ENCODE results near the gene SYCE1L.
"Not testable (repeated sequence)": the region's sequence is repeated elsewhere in the genome, so short reads cannot be mapped to it uniquely, and the experiment has no call there.

SYCE1L gene

DNA sequence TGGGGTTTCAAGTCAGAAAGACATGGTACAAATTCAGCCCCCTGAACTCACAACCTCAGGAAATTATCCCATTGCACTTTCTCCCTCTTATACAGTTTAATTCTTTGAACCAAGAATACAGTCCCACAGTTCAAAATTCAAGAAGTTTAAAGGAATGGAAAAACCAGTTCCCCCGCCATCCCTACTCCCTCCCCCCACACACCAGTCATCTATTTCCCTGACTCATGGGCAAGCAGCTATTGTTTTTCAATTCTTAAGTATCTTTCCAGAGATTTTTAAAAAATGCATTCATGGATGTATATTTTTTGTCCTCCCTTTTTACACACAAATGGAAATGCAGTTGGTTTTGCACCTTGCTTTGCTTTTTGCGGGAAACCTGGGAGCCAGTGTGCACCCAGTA is 7.3 kb downstream of the SYCE1L start:
- DNase-seq (ENCODE audit: low spot score): no peak

GRCh38 chr16:77207030-77207429 is 7.8 kb downstream of the SYCE1L start:
- DNase-seq (ENCODE audit: low spot score): no peak

- DNase-seq (ENCODE audit: low spot score): no peak
These were observed 9.2 kb downstream of the SYCE1L start for GRCh38 chr16:77208382-77208781.

DNA sequence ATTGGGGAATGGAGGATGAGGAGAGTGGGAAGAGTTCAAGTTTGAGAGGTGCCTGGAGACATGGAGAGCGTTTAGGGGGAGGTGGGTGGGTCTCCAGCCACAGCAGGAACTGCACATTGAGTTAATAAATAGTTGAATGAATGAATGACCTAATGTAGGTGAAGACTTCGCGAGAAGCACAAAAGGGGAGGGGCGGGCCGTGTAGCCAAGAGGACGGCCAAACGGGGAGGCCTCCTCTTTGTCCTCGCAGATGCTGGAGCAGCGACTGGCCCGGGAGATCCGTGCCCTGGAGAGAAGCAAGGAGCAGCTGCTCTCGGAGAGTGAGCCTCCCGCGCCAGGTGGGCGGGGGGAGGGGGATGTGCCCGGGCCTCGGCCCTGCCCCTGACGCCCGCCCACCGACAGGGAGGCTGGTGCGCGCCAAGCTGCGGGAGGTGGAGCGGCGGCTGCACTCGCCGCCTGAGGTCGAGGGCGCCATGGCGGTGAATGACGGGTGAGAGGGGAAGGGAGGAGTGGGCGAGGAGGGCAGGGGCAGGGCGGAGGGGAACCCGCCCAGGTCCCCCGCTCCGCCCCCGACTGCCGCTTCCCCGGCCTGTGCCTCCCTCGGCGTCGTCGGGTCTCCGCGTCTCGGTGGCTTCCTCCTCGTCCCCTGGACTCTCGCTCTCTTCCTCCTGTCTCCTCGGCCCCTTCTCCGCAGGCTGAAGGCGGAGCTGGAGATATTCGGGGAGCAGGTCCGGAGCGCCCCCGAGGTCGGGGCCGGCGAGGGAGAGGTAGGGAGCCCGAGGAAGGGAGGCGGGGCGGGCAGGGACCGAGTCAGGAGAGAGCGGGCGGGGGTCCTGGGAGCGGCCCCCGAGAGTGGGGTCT is 12.9 kb downstream of the SYCE1L start:
- DNase-seq (ENCODE audit: low spot score): peak; percentile 42

GRCh38 chr16:77212741-77213541 is 13.7 kb downstream of the SYCE1L start:
- peak; percentile 68 for DNase-seq (ENCODE audit: low spot score)

DNA sequence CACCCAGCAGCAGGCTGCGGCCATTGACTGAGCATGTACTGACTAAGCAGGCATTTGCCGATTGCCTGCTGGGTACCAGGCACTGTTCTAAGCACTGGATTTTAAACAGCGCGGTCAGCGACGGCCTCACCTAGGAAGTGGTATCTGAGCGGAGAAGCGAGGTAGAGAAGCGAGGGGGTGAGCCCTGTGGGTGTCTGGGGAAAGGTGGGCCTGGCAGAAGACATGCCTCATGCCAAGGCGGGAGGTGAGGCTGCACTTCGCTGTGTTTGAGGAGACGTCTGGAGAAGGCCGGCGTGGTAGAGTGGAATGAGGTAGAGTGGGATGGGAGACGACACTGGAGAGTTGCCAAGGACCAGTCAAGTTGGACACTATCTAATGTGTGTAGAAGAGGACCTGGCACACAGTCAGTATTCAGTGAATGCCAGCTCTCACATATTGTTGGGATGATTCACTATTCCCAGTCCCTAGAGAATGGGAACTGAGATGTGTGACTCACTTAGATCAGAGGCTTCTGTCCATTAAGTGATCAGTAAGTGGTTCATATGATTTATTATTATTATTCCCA is 14.4 kb downstream of the SYCE1L start:
- DNase-seq (ENCODE audit: low spot score): peak; percentile 68

DNA sequence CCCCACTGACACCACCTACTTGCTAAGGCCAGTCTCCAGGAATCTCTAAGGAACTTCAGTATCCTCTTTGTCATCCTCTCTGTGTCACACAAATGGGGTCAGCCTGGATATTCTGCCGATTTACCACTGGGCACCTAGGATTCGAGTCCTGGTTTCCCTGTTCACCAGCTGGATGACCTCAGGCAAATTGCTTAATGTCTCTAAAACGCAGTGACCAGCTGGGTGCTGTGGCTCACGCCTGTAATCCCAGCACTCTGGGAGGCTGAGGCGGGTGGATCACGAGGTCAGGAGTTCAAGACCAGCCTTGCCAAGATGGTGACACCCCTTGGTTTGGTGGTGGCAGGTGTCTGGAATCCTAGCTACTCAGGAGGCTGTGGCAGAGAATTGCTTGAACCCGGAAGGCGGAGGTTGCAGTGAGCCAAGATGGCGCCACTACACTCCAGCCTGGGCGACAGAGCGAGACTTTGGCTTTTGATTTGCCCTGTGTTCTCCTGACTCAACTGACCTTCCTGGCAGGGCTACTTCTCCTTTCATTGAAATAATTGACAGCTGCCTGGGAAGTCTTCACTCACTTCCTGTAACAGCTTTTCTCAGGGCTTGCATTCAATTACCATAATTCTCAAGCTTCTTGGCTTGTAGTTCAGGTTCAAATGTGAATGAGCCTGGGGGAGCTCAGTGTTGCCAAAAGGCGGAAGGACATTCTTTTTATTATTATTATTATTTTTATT is 15.4 kb downstream of the SYCE1L start:
- DNase-seq (ENCODE audit: low spot score): no peak

DNA sequence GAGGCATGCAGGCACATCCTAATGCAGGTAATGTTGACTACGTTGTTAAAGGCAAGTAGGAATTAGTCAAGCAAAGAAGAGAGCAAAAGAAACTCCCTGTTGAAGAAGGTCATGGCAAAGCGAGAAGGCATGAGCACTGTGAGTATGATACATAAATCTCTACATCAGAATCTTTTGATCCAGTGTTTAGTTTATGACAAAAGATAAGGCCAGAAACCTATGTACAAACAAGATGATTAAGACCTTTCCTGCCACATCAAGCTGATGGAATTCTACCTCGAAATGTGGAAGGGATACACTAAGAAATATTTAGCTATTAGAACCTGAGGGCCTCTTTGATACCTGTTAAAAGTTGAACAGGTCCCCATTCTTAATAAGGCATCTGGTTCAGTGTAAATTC is 20.2 kb downstream of the SYCE1L start:
- DNase-seq (ENCODE audit: low spot score): no peak

GRCh38 chr16:77220427-77220826 is 21.2 kb downstream of the SYCE1L start:
- DNase-seq (ENCODE audit: low spot score): no peak

- peak; percentile 36 for DNase-seq (ENCODE audit: low spot score)
These were observed 22.3 kb downstream of the SYCE1L start for GRCh38 chr16:77221482-77221881.

DNA sequence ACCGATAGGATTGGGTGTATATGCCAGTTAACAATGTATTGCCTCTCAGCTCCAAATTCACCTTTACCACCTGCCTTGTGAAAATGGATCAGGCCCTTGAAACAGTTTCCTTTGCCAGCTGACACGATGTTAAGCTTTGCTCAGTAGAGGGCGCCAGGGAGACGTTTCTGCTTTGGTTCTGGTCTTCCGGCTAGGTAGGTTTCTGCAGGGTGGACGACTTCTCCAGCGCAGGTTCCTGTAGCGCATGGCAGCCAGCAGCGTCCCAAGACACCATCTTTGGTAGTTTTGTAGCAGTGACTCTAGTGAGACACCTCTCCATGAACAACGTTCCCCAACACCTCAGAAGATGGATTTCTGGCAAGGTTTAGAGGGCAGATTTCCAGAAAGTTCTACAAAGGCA is 24.0 kb downstream of the SYCE1L start:
- DNase-seq (ENCODE audit: low spot score): no peak

- no peak for DNase-seq (ENCODE audit: low spot score)
These were observed 26.0 kb downstream of the SYCE1L start for GRCh38 chr16:77225182-77225581.

DNA sequence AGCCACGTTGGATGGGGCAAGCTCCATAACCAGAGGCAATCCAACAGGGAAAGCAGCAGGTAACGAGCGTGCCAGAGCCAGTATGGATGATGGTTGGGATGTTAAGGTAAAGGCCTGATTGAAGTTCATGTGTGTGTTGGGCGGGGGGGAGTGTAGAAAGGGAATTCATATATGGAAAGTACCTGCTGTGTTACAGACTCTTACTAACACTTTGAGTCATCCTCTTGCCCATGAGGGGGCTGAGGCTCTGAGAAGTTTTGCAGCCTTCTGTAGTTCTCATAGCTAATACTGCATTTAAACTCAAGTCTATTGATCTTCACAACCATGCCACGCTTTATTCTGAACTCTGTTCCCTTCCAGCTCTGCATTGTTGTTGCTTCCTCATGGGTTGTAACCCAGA is 28.5 kb downstream of the SYCE1L start:
- DNase-seq (ENCODE audit: low spot score): no peak

GRCh38 chr16:77231047-77231446 is 31.8 kb downstream of the SYCE1L start:
- no peak for DNase-seq (ENCODE audit: low spot score)

- DNase-seq (ENCODE audit: low spot score): no peak
These were observed 34.8 kb downstream of the SYCE1L start for GRCh38 chr16:77233799-77234519.

GRCh38 chr16:77234611-77235010 is 35.4 kb downstream of the SYCE1L start:
- no peak for DNase-seq (ENCODE audit: low spot score)

- peak; percentile 92 for DNase-seq (ENCODE audit: low spot score)
These were observed 36.9 kb downstream of the SYCE1L start for GRCh38 chr16:77236063-77236511.

- DNase-seq (ENCODE audit: low spot score): no peak
These were observed 39.4 kb downstream of the SYCE1L start for GRCh38 chr16:77238593-77238992.

DNA sequence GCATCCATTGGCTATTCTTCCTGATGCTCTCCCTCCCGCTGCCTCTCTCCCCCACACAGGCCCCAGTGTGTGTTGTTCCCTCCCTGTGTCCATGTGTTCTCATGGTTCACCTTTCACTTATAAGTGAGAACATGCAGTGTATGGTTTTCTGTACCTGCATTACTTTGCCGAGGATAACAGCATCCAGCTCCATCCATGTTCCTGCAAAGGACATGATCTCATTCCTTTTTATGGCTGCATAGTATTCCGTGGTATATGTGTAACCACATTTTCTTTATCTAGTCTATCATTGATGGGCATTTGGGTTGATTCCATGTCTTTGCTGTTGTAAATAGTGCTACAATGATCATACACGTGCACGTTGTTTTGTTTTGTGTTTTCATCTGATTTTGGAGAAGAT is 43.3 kb downstream of the SYCE1L start:
- not testable (repeated sequence) for DNase-seq (ENCODE audit: low spot score)

DNA sequence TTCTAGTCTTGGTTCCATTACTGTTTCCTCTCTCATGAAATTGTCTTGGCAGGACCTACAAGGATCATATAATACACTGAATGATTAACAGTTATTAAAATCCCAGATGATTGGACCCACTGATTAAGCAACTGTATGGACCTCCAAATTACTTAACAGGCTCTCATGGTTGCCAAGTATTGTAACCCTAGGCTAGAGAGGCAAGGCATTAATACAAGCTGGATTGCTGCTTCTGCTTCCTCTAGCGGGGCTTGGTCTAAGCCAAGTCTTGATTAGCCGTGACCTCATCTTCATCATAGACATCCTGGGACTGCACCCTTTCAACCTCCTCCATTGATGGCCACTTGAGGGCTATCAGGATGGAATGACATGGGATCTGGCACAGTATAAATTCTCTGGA is 46.9 kb downstream of the SYCE1L start:
- no peak for DNase-seq (ENCODE audit: low spot score)

GRCh38 chr16:77250400-77250799 is 51.2 kb downstream of the SYCE1L start:
- no peak for DNase-seq (ENCODE audit: low spot score)
